IPS DF 4.7 (cell line): Measurements from ENCODE around the gene ERICH2.

ENCODE experiments used
- DNase-seq: peaks from one replicate; pipeline ENCODE4 v3.0.0-alpha.2; 2013; ENCODE audit warnings: low spot score; ENCODE audit errors: extremely low read depth

The ERICH2 gene

DNA sequence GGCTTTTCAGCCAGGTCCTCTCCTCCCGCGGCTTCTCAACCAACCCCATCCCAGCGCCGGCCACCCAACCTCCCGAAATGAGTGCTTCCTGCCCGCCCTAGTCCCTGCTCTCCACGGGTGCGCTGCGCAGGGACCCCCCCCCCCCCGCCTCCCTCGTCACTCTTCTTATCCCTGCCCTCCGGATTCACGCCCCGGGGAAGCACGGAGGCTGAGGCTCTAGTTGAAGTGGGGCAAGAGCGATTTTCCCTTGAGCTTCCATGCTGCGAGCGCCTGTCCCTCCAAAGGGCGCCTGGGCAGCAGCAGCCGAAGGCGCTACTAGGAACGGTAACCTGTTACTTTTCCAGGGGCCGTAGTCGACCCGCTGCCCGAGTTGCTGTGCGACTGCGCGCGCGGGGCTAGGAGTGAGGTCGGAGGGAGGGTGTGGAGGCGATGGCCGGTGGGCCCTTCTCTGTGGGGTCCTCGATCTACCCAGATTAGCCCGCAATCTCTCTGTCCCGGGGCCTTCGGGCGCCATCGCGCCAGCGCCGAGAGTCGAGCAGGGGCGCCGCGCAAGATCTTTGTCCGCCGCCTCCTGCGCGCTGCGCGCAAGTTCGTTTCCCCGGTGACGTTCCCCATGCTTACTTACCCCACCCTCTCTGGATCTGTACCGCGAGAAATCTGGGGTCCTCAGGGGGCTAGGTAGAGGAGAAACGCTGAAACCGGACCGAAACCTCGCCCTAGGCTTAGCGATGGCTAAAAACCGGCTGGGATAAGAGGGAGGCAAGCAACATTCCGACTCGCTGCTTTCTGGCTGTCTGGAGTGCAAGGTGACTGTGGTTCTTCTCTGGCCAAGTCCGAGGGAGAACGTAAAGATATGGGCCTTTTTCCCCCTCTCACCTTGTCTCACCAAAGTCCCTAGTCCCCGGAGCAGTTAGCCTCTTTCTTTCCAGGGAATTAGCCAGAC is 47.2 kb downstream of the ERICH2 start:
- DNase-seq: no peak

GRCh38 chr2:170818036-170818751 is 48.0 kb downstream of the ERICH2 start:
- no peak for DNase-seq

DNA sequence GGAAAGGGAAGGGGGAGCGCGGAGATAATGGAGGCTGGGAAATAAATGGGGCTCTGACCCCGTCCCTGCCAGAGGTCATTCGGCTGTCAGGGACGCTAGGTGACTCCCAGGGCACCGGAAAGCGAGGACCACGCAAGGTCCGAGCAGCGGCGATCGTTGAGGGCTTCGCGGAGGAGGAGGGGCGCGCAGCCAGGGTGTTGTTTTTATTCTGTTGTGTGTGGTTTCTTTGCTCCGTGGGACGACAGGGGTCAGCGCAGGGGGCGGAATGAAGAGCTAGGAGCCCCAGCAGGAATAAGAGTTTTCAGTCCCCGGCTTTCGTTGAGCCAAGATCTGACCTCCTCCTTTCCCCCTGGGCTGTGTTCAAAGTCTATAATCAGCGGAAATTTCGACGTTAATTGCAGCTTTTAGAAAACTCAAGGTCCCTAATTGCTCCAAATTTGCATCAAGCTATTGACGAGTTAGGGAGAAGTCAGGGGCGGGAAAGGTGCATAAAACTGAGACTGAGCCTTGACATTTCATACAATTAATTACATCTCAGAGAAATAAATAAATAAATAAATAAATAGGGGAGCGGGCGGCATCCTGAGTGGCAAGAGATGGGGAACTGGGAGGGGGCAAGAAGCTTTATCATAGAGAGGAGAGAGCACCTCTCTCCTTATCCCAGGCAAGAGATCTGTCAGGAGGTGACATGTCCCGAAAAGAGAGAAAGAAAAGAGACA is 48.7 kb downstream of the ERICH2 start:
- DNase-seq: no peak

GRCh38 chr2:170819680-170820664 is 49.8 kb downstream of the ERICH2 start:
- DNase-seq: no peak

DNA sequence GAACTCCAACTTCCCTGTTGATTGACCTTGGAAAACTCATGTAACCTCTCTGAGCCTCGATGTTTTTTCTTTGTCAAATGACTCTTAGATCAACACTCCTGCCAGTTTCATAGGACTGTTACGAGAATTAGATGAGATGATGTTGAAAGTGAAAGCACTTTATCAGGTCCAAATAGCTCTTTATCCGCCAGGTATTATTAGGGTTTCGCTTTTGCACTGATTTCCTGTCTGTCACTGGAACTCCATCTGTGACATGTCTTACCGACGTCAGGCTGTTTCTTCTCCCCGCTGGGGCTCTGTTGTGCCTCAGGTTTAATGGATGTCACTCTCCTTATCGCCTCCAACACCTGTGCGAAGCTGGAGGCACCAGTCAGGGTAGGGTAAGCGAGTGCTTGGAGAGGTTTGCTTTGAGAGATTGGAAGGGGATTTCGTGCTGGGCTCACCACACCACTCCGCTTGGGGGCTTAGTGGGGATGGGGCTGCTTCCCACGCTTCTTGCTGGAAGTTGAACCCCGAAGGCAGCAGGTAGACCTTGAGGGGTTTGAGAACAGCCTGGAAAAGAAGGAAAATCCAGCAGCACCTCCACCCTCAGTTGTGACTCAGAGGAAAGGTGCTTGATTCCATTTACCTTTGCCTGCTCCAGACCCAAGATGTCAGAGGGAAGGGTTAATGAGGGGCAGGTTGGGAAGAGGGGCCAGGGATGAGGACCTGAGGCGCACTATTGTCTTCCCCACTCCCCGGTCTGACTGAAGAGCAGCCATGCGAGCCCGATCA is 50.8 kb downstream of the ERICH2 start:
- DNase-seq: no peak

DNA sequence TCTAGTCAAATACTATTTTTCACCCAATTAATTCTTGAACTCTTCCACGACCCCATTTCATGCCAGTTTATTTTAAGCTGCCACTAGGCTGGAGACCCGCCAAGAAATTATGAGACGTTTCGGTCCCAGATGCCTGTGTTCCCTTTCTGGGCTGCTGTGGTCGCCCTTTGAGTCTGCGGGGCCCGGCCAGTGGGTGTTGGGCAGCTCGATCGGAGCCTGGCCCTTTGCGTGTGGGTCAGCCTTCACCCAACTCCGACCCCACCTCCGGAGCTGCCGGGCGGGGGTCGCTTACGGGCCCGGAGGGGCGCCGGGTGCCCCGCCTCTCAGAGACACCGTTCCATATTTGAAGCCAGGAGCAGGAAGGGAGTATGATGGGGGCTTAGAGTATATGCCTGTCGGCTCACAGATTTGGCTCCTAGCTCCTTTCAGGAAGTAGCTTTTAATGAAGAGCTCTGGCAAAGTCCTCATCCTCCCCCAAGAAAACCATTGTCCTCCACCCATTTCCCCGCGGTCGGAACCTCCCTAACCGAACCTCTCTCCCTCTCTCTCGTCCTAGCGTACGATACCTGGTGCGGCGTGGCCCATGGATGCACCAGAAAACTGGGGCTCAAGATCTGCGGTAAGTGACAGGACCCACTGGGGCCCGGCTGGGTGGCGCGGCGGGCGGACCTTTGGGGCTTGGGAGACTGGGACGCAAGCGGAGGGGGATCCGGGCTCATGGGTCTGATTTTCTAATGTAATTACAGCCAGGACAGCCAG is 51.5 kb downstream of the ERICH2 start:
- no peak for DNase-seq

DNA sequence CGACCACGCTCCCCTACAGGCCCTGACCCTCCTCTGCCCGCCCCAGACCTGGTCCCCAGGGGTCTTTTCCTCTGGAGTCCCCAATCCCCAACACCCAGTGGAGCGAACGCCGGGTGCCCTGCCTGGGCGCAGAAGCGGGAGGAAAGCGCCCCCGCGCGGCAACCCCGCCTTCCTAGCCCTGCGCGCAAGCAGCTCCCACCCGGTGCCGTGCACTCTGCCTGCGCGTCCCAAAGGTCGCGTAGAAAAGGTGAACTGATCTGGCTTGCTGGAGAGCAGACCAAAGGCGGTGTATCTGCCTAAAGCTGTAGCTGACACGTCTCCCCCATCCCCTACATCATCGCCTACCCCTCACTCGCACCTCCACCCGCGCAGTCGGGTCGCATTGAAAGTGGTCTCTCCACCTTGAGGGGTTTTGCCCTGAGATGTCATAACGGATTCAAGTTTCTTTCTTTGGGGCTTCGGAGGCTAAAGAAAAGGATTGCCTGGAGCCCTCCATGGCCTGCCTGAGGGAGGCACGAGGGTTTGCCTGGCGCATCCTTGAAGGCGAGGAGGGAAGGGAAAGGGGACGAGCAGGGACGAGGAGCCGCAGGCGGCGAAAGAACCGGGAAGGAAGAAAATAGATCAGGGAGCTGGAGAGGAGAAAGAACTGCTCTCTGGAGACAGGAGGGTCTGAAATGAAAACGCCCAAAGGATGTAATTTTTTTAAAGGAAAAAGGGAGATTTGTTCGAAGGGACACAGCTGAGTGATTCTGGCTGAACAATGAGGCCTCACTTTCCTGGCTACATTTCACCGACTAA is 52.3 kb downstream of the ERICH2 start:
- DNase-seq: no peak

- no peak for DNase-seq
Observed at GRCh38 chr2:170823088-170823897, 53.1 kb downstream of the ERICH2 start.

DNA sequence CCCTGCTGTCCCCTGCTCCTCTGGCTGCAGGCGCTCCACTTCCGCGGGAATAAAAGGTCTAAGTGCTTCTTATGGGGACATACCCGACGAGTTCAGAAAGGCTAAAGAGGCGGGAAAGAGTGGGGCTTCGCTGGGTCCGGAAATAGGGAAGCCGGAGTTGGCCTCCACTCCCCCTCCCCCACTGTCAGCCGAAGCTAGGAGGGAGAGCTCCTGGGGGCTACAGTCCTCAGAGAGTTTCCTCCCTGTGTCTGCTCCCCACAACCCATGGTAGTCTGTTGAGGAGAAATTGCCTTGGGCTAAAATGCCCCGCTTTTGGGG is 53.7 kb downstream of the ERICH2 start:
- no peak for DNase-seq

DNA sequence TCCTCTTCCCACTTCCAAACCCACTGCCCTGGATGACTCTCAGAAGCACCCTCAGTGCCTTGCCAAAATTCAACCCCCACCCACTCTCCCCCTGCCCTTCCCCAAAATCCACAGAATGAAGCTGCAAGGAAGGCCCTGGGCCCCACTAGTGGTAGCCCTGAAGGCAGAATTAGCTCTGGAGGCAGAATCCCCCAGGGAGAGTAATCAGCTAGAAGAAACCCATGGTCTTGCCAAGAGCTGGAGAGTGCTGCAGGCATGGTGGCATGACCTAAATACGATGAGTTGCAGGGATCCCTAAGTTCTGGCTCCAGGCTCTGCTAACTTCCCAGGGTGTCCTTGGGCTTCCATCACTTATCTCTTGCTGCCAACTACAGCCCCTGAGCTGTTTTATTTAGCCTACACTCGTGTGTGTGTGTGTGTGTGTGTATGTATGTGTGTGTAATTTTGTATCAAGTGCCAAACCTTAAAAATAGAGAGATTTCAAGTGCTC is 54.4 kb downstream of the ERICH2 start:
- DNase-seq: no peak

DNA sequence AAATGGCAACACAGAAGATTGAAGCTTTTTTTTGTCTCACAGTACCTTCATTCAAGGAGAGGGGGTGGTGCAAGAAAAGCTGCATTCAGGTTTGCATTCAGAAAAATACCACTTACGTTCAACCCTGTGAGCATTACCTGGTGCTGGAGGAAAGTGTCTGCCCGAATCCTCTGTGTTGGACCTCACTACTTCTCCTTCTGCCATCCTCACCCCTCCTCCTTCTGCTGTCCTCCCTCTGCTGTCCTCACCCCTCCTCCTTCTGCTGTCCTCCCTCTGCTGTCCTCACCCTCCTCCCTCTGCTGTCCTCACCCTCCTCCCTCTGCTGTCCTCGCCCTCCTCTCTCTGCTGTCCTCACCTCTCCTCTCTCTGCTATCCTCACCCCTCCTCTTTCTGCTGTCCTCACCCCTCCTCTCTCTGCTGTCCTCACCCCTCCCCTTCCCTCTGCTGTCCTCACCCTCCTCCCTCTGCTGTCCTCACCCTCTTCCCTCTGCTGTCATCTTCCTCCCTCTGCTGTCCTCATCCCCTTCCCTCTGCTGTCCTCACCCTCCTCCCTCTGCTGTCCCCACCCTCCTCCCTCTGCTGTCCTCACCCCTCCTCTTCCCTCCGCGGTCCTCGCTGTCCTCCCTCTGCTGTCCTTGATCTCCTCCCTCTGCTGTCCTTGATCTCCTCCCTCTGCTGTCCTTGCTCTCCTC is 57.8 kb downstream of the ERICH2 start:
- no peak for DNase-seq

DNA sequence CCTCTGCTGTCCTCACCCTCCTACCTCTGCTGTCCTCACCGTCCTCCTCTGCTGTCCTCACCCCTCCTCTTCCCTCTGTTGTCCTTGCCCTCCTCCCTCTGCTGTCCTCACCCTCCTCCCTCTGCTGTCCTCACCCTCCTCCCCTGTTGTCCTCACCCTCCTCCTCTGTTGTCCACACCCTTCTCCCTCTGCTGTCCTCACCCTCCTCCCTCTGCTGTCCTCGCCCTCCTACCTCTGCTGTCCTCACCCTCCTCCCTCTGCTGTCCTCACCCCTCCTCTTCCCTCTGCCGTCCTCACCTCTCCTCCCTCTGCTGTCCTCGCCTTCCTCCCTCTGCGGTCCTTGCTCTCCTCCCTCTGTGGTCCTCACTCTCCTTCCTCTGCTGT is 58.3 kb downstream of the ERICH2 start:
- no peak for DNase-seq

- DNase-seq: no peak
Observed at GRCh38 chr2:170829036-170829435, 58.9 kb downstream of the ERICH2 start.

GRCh38 chr2:170830166-170830565 is 60.0 kb downstream of the ERICH2 start:
- no peak for DNase-seq

- no peak for DNase-seq
Observed at GRCh38 chr2:170831115-170831514, 60.9 kb downstream of the ERICH2 start.

DNA sequence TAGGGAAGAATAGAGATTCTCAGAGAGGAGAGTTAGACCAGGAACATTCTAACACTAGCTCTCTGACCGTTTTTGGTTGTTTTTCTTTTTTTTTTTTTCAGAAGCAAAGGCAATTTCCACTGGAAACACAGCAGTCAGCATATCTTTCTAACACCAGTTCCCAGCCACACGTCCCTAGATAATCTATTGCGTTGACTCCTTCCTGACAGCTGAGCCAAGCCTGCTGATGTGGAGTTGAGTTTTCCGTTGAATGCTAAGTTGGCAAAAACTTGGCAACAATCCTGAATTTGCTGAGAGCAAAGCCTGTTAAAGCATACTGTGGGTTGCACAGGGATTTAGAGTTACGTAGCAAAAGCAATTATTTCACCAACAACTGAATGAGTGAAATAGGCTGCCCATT is 65.8 kb downstream of the ERICH2 start:
- DNase-seq: no peak

DNA sequence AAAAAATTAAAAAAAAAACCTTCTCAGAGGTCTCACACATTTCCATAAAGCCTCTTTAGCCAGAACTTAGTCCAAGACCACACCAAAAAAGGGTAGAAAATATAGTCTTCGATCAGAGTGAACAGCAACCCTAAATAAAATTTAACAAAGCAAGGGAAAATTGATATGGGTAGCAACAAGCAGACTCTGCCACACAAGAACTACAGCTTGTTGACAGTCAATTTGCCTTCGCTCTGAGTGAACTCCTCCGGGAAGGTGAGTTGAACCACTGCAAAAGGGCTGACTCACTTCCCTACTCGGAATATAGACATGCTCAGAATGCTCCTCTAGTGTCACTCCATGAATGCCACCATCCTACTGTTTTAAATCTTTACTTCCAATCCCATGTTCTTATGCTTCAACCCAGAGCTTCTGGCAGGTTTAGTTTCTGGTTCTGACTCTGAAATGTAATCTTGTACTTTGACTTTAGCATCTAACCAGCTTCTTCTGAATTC is 70.6 kb downstream of the ERICH2 start:
- DNase-seq: no peak
